Stomach (tissue), 4 donors: ENCODE measurements around the gene ONECUT3.
"Not testable (repeated sequence)": the region's sequence is repeated elsewhere in the genome, so short reads cannot be mapped to it uniquely, and the experiment has no call there.

Experiments
- POLR2A ChIP-seq, 4 donors: fragments of 450-650 bp; IDR thresholded peaks; one replicate each; pipeline ENCODE4 v1.6.1; 2016; ENCODE audit warnings: antibody characterized with exemption in 4 of 4, control low read depth in 2 of 4, mild to moderate bottlenecking in 1 of 4, moderate library complexity in 1 of 4
- TF ChIP-seq, protein P1 (sequence below), 7 experiments: fragments of 450-650 bp in 4 of 7; fragments of 200-600 bp in 3 of 7; sonication (generic) in 3 of 7; IDR thresholded peaks; one replicate each; pipeline ENCODE4 v1.5.1; 2016 to 2019; ENCODE audit warnings: antibody characterized with exemption in 7 of 7, control low read depth in 2 of 7, mild to moderate bottlenecking in 1 of 7

DNA sequence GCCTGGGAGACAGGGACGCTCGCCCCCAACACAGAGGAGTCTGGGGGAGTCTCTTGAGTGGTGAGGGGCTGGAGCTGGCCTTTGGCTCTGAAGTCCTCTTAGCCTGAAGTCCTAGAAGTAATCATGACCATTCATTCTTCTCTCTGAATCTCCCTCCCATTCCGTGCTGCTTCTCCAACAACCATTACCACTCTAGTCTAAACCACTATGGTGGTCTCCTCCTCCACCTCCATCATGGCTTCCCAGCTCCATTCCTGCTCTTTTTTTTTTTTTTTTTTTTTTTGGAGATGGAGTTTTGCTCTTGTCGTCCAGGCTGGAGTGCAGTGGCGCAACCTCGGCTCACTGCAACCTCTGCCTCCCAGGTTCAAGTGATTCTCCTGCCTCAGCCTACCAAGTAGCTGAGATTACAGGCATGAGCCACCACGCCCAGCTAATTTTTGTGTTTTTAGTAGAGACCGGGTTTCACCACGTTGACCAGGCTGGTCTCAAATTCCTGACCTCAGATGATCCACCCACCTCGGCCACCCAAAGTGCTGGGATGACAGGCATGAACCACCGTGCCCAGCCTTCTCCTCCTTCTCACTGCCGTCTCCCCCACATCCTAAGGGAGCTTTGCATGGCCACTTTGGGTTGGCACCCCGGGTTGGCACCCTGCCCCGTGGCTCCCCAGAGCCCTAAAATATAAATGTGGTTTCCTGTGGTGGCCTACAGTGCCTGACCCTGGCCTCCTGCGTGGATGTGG lies 7.7 kb downstream of the ONECUT3 start:
- TF ChIP-seq, protein P1, sequence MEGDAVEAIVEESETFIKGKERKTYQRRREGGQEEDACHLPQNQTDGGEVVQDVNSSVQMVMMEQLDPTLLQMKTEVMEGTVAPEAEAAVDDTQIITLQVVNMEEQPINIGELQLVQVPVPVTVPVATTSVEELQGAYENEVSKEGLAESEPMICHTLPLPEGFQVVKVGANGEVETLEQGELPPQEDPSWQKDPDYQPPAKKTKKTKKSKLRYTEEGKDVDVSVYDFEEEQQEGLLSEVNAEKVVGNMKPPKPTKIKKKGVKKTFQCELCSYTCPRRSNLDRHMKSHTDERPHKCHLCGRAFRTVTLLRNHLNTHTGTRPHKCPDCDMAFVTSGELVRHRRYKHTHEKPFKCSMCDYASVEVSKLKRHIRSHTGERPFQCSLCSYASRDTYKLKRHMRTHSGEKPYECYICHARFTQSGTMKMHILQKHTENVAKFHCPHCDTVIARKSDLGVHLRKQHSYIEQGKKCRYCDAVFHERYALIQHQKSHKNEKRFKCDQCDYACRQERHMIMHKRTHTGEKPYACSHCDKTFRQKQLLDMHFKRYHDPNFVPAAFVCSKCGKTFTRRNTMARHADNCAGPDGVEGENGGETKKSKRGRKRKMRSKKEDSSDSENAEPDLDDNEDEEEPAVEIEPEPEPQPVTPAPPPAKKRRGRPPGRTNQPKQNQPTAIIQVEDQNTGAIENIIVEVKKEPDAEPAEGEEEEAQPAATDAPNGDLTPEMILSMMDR (IDR thresholded peaks at IDR 0.05), result not testable (repeated sequence)
- TF ChIP-seq POLR2A (IDR thresholded peaks at IDR 0.05), result not testable (repeated sequence)
